ACC112 (cell line): ENCODE data around the gene CDKN1B.

Experiments
- H2AFZ ChIP-seq: fragments of 200-600 bp; sonication (generic); one replicate; pipeline ENCODE4 v1.6.0; 2017; ENCODE audit warnings: antibody characterized with exemption, low read length; ENCODE audit not compliant: unreplicated experiment
- H3K27ac ChIP-seq: fragments of 200-600 bp; sonication (generic); 2 replicates; pipeline ENCODE4 v1.5.1; 2014; ENCODE audit warnings: low read depth, mild to moderate bottlenecking, antibody characterized with exemption, low read length, moderate library complexity
- H3K27me3 ChIP-seq: fragments of 200-600 bp; sonication (generic); 2 replicates; pipeline ENCODE4 v1.6.1; 2014; ENCODE audit warnings: mild to moderate bottlenecking, antibody characterized with exemption, low read length, moderate library complexity, mixed read lengths; ENCODE audit not compliant: insufficient read depth
- H3K36me3 ChIP-seq: fragments of 200-600 bp; sonication (generic); 2 replicates; pipeline ENCODE4 v1.6.1; 2016; ENCODE audit warnings: mild to moderate bottlenecking, antibody characterized with exemption, low read length, moderate library complexity, mixed read lengths; ENCODE audit not compliant: insufficient read depth
- H3K4me1 ChIP-seq: fragments of 200-600 bp; sonication (generic); one replicate; pipeline ENCODE4 v1.6.1; 2016; ENCODE audit warnings: low read length, mixed read lengths; ENCODE audit not compliant: insufficient read depth, unreplicated experiment, control insufficient read depth
- H3K4me3 ChIP-seq: fragments of 200-600 bp; sonication (generic); 2 replicates; pipeline ENCODE4 v1.5.1; 2014; ENCODE audit warnings: mild to moderate bottlenecking, low read depth, low read length
- H3K79me2 ChIP-seq: fragments of 200-600 bp; sonication (generic); one replicate; pipeline ENCODE4 v1.6.0; 2016; ENCODE audit warnings: low read length; ENCODE audit not compliant: control insufficient read depth, unreplicated experiment, insufficient read depth

Gene CDKN1B

GRCh38 chr12:12759234-12759915, 42.2 kb downstream of the CDKN1B start:
- H3K27me3 ChIP-seq = no peaks in the 10 kb centered on the region
- no peak overlapping the region for H2AFZ ChIP-seq
- H3K36me3 ChIP-seq = no peaks in the 10 kb centered on the region
- peak overlapping the region; percentile 82 for H3K27ac ChIP-seq
- H3K79me2 ChIP-seq = no peaks in the 10 kb centered on the region
- peaks cover 12% of the 10 kb centered on the region for H3K4me1 ChIP-seq
- H3K4me3 ChIP-seq = no peak overlapping the region

- Histone ChIP-seq H3K4me1 (no peaks in the 10 kb centered on the region), H2AFZ (no peak overlapping the region), H3K36me3 (no peaks in the 10 kb centered on the region), H3K79me2 (peaks cover 3% of the 10 kb centered on the region), H3K27ac (no peak overlapping the region), H3K27me3 (no peaks in the 10 kb centered on the region), H3K4me3 (no peak overlapping the region)
These were observed 47.7 kb downstream of the CDKN1B start for GRCh38 chr12:12764824-12765223.

GRCh38 chr12:12770262-12770661, 53.1 kb downstream of the CDKN1B start:
- Histone ChIP-seq H3K27me3 (no peaks in the 10 kb centered on the region), H3K79me2 (peaks cover 3% of the 10 kb centered on the region), H3K4me3 (no peak overlapping the region), H2AFZ (no peak overlapping the region), H3K36me3 (0 out of 2 replicates have a peak, but pooled peaks cover 3% of the 10 kb centered on the region), H3K27ac (no peak overlapping the region), H3K4me1 (no peaks in the 10 kb centered on the region)
